HFFc6 (cell line): ENCODE results near the gene GALNT14. TPM values are rescaled to one million over a fixed set of nuclear protein-coding genes. Genes with fewer than 3 reads are reported as not detected.

Source experiments
- DNase-seq: peaks from one replicate; pipeline ENCODE4 v3.0.0-alpha.2; 2018
- H3K27ac Mint-ChIP-seq: 2 replicates; pipeline ENCODE4 v1.8.0; 2020; ENCODE audit warnings: mild to moderate bottlenecking, mixed read lengths
- H3K27me3 Mint-ChIP-seq: 2 replicates; pipeline ENCODE4 v1.8.0; 2021; ENCODE audit warnings: mild to moderate bottlenecking, moderate library complexity, mixed read lengths; ENCODE audit not compliant: insufficient read depth
- H3K36me3 Mint-ChIP-seq: 2 replicates; pipeline ENCODE4 v1.8.0; 2021; ENCODE audit warnings: low read depth, mixed read lengths
- H3K4me1 Mint-ChIP-seq: 2 replicates; pipeline ENCODE4 v1.8.0; 2020; ENCODE audit warnings: low read depth, mixed read lengths
- H3K4me3 Mint-ChIP-seq: 2 replicates; pipeline ENCODE4 v1.8.0; 2020; ENCODE audit warnings: mild to moderate bottlenecking, moderate library complexity, mixed read lengths
- H3K9me3 Mint-ChIP-seq: 2 replicates; pipeline ENCODE4 v1.8.0; 2020; ENCODE audit warnings: mild to moderate bottlenecking, mixed read lengths
- CTCF ChIP-seq: fragments of 200-600 bp; sonication (generic); IDR thresholded peaks from 2 replicates; pipeline ENCODE4 v1.5.0; 2021; ENCODE audit warnings: antibody characterized with exemption, mild to moderate bottlenecking
- total RNA-seq, 6 experiments: library from RNA; stranded (reverse); fragmentation: NEBNext Ultra II Directional; extraction: Animal tissue kit (Norgen Biotek cat#: 25700); gene quantifications; 2 replicates in 1 of 6; 3 replicates in 5 of 6; pipeline ENCODE4 v1.2.3, GENCODE V29; 2021

The GALNT14 gene
- total RNA-seq, 6 experiments from 2014 or later, result 0.11 to 1.0 (median 0.25) TPM; not detected in 1

- H3K27me3 Mint-ChIP-seq, result peaks cover 3% of the 10 kb centered on the region
- no peak for TF ChIP-seq CTCF
- no peaks in the 10 kb centered on the region; the same call in 1 of the 2 replicates for H3K9me3 Mint-ChIP-seq
- DNase-seq, result no peak
- no peaks in the 10 kb centered on the region for H3K36me3 Mint-ChIP-seq
- H3K27ac Mint-ChIP-seq, result no peak overlapping the region
- peaks cover 12% of the 10 kb centered on the region for H3K4me1 Mint-ChIP-seq
- H3K4me3 Mint-ChIP-seq, result no peak overlapping the region
These were observed 154.1 kb downstream of the GALNT14 start for GRCh38 chr2:30984148-30984547.

GRCh38 chr2:30981510-30981909, 156.7 kb downstream of the GALNT14 start:
- H3K4me1 Mint-ChIP-seq, result peaks cover 15% of the 10 kb centered on the region
- no peak overlapping the region for H3K27ac Mint-ChIP-seq

GRCh38 chr2:30981096-30981495, 157.1 kb downstream of the GALNT14 start:
- TF ChIP-seq CTCF, result no peak
- Mint-ChIP-seq H3K27me3 (peaks cover 7% of the 10 kb centered on the region; the same call in 1 of the 2 replicates), H3K9me3 (no peaks in the 10 kb centered on the region), H3K27ac (no peak overlapping the region), H3K36me3 (no peaks in the 10 kb centered on the region), H3K4me1 (peaks cover 15% of the 10 kb centered on the region), H3K4me3 (no peak overlapping the region)
- no peak for DNase-seq

More at GRCh38 chr2:30981510-30981909, 156.7 kb downstream of the GALNT14 start:
- Mint-ChIP-seq H3K4me3 (no peak overlapping the region), H3K36me3 (no peaks in the 10 kb centered on the region), H3K27me3 (peaks cover 7% of the 10 kb centered on the region; the same call in 1 of the 2 replicates), H3K9me3 (no peaks in the 10 kb centered on the region)
- no peak for TF ChIP-seq CTCF
- DNase-seq, result no peak

GRCh38 chr2:30979822-30980245, 158.4 kb downstream of the GALNT14 start:
- Mint-ChIP-seq H3K36me3 (no peaks in the 10 kb centered on the region), H3K4me3 (no peak overlapping the region), H3K9me3 (no peaks in the 10 kb centered on the region), H3K4me1 (peaks cover 15% of the 10 kb centered on the region), H3K27me3 (peaks cover 7% of the 10 kb centered on the region; the same call in 1 of the 2 replicates), H3K27ac (peak overlapping the region; percentile 39)
- peak; percentile 79 for DNase-seq
- peak; percentile 61 for TF ChIP-seq CTCF

GRCh38 chr2:30978854-30979253, 159.4 kb downstream of the GALNT14 start:
- Mint-ChIP-seq H3K27ac (no peak overlapping the region), H3K4me3 (no peak overlapping the region)

More at GRCh38 chr2:30978854-30979253, 159.4 kb downstream of the GALNT14 start:
- Mint-ChIP-seq H3K27me3 (peaks cover 10% of the 10 kb centered on the region; the same call in 1 of the 2 replicates), H3K36me3 (no peaks in the 10 kb centered on the region), H3K9me3 (no peaks in the 10 kb centered on the region), H3K4me1 (peaks cover 15% of the 10 kb centered on the region)
- DNase-seq, result no peak
- no peak for TF ChIP-seq CTCF
